ENCODE results near the gene UTY.

The UTY gene

GRCh38 chrY:13381110-13381683, 98.6 kb downstream of the UTY start:
- Histone ChIP-seq H3K27me3 (ENCODE audit: control insufficient read depth, insufficient read depth, low read length) (no peaks in the 10 kb centered on the region), H3K36me3 (ENCODE audit: insufficient read depth, low read length) (no peaks in the 10 kb centered on the region), H3K4me1 (ENCODE audit: control insufficient read depth, insufficient read depth, low read length) (no peaks in the 10 kb centered on the region), H3K4me3 (ENCODE audit: low read length) (no peak overlapping the region), H3K9me3 (replicated peaks; ENCODE audit: low read length) (no peaks in the 10 kb centered on the region), H3K9ac (ENCODE audit: low read depth, low read length) (no peak overlapping the region), H3K4me2 (ENCODE audit: low read length) (no peak overlapping the region)

DNA sequence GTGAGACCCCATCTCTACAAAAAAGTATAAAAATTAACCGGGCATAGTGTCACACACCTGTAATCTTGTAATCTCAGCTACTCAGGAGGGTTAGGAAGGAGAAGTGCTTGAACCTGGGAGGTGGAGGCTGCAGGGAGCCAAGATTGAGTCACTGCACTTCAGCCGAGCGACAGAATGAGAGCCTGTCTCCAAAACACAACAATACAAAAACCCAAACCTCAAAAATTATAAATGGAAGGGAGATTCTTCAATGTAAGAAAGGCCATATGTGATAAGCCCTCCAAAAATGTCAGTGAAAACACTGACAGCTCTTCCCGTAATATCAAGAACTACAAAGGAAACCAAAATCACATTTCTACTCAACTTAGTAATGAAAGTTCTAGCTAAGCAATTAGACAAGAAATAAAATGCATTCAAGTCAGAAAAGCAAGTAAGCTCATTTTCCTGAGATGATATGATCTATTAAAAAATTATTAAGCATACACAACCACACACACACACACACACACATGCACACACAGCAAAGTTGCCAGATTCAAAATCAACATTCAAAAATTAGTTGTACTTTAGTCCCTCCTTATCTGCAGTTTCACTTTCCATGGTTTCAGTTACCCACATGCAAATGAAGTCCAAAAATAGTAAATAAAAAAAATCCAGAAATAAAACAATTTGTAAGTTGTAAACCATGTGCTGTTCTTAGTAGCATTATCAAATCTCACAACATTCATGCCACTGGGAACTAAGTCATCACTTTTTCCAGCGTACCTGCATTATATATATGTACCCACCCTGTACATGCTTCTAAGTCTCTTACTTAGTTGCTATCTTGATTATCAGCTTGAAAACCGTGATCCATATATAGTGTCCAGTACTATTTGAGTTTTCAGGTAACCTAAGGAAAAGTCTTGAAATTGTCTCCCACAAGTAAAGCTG, 108.7 kb downstream of the UTY start:
- Histone ChIP-seq H3K4me3 (ENCODE audit: low read length) (no peak overlapping the region), H3K4me2 (ENCODE audit: low read length) (no peak overlapping the region), H3K9me3 (replicated peaks; ENCODE audit: low read length) (no peaks in the 10 kb centered on the region), H3K9ac (ENCODE audit: low read depth, low read length) (no peak overlapping the region), H3K27me3 (ENCODE audit: control insufficient read depth, insufficient read depth, low read length) (no peaks in the 10 kb centered on the region), H3K36me3 (ENCODE audit: insufficient read depth, low read length) (no peaks in the 10 kb centered on the region), H3K4me1 (ENCODE audit: control insufficient read depth, insufficient read depth, low read length) (no peaks in the 10 kb centered on the region)

DNA sequence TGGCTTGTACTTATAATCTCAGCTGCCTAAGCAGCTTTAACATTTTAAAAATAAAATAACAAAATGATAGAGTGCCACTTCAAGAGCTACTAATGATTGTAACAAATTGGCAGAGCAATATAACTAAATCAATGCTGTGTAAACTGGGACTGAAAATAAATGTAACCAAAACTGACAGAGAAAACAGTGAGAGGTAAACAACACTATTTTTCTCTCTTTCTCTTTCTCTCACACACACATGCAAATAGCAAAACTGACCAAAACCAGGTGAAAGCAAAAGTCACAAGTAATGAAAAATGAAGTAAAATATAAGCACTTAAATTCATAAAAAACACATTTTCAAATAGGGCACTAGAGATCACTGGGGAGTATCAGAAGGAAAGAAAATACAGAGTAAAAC, 109.6 kb downstream of the UTY start:
- Histone ChIP-seq H3K4me1 (ENCODE audit: control insufficient read depth, insufficient read depth, low read length) (no peaks in the 10 kb centered on the region), H3K27me3 (ENCODE audit: control insufficient read depth, insufficient read depth, low read length) (no peaks in the 10 kb centered on the region), H3K9ac (ENCODE audit: low read depth, low read length) (no peak overlapping the region), H3K36me3 (ENCODE audit: insufficient read depth, low read length) (no peaks in the 10 kb centered on the region), H3K9me3 (replicated peaks; ENCODE audit: low read length) (no peaks in the 10 kb centered on the region), H3K4me2 (ENCODE audit: low read length) (no peak overlapping the region), H3K4me3 (ENCODE audit: low read length) (no peak overlapping the region)

DNA sequence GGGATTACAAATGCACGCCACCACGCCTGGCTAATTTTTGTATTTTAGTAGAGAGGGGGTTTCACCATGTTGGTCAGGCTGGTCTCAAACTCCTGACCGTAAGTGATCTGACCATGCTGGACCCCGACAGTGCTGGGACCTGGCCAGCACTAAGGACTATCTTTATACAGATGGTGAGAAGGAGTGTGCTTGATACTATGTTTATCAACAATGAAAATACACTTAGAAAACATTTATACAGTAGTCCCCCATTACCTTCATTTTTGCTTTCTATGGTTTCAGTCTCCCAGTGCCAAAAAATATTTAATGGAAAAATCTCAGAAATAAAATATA, 111.4 kb downstream of the UTY start:
- Histone ChIP-seq H3K36me3 (ENCODE audit: insufficient read depth, low read length) (no peaks in the 10 kb centered on the region), H3K27me3 (ENCODE audit: control insufficient read depth, insufficient read depth, low read length) (no peaks in the 10 kb centered on the region), H3K9ac (ENCODE audit: low read depth, low read length) (no peak overlapping the region), H3K4me1 (ENCODE audit: control insufficient read depth, insufficient read depth, low read length) (no peaks in the 10 kb centered on the region), H3K4me2 (ENCODE audit: low read length) (no peak overlapping the region), H3K9me3 (replicated peaks; ENCODE audit: low read length) (no peaks in the 10 kb centered on the region), H3K4me3 (ENCODE audit: low read length) (no peak overlapping the region)

GRCh38 chrY:13363641-13364040, 116.2 kb downstream of the UTY start:
- Histone ChIP-seq H3K9me3 (replicated peaks; ENCODE audit: low read length) (no peaks in the 10 kb centered on the region), H3K4me1 (ENCODE audit: control insufficient read depth, insufficient read depth, low read length) (no peaks in the 10 kb centered on the region), H3K4me2 (ENCODE audit: low read length) (no peak overlapping the region), H3K27me3 (ENCODE audit: control insufficient read depth, insufficient read depth, low read length) (no peaks in the 10 kb centered on the region), H3K9ac (ENCODE audit: low read depth, low read length) (no peak overlapping the region), H3K36me3 (ENCODE audit: insufficient read depth, low read length) (no peaks in the 10 kb centered on the region), H3K4me3 (ENCODE audit: low read length) (no peak overlapping the region)

DNA sequence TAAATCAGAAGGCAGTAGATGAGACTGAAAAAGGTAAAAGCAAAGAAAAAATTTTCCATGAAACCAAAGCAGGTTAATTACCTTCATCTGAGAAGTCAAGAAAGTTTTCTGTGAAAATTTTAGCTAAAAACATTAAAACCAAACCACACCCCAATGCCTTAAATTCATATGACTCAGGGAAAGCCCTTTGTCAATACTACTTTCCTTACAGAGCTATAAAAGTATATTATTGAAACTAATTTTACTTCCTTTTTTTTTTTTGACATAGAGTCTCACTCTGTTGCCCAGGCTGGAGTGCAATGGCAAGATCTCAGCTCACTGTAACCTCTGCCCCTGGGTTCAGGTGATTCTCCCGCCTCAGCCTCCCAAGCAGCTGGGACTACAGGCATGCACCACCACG, 117.2 kb downstream of the UTY start:
- no peak overlapping the region for H3K4me2 ChIP-seq (ENCODE audit: low read length)
- H3K4me3 ChIP-seq (ENCODE audit: low read length) = no peak overlapping the region
- H3K9me3 ChIP-seq (replicated peaks; ENCODE audit: low read length) = no peaks in the 10 kb centered on the region
- no peaks in the 10 kb centered on the region for H3K27me3 ChIP-seq (ENCODE audit: control insufficient read depth, insufficient read depth, low read length)
- H3K36me3 ChIP-seq (ENCODE audit: insufficient read depth, low read length) = no peaks in the 10 kb centered on the region
- H3K4me1 ChIP-seq (ENCODE audit: control insufficient read depth, insufficient read depth, low read length) = no peaks in the 10 kb centered on the region
- no peak overlapping the region for H3K9ac ChIP-seq (ENCODE audit: low read depth, low read length)

DNA sequence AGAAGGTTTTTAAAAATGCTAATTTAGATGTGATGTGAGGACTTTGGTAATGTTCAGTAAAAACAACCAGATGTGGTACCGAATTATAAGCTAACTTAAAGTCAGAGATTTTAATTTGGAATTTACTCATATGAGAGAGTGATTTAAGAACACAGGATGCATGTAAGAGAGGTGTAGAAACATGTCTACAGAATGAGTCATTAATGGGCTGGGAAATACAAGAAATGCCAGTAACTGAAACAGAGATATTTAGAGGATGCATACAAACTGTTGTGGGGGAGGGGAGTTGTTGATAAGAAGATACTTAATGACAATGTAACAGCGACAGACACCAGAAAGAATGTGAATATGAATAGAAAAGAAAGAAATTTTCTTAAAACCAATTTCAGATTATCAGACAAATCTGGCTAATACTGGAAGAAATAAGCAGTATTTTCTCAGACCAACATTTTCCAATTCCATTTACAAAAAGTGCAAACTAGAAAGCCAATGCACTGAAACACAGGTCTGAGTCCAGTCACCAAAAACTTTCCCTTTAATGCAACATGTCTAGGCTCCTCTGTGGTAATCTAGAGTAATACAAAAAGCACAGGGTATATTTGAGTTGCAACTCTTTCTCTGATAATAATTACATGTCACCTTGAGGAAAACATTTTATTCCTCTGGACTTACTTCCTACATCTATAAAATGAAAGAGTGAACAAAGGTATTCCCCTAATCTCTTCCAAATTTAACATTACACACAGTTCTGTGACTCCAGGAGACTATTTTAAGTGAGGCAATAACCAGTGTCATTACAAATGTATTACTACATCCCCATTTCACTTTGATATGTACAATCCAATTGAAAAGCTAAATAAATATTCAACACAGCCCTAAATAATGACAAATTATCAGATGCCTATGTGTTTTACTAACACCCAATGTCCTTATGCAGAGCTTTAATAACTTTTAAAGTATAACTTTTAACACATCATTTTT, 117.9 kb downstream of the UTY start:
- Histone ChIP-seq H3K4me1 (ENCODE audit: control insufficient read depth, insufficient read depth, low read length) (no peaks in the 10 kb centered on the region), H3K36me3 (ENCODE audit: insufficient read depth, low read length) (no peaks in the 10 kb centered on the region), H3K9me3 (replicated peaks; ENCODE audit: low read length) (no peaks in the 10 kb centered on the region), H3K27me3 (ENCODE audit: control insufficient read depth, insufficient read depth, low read length) (no peaks in the 10 kb centered on the region), H3K9ac (ENCODE audit: low read depth, low read length) (no peak overlapping the region), H3K4me3 (ENCODE audit: low read length) (no peak overlapping the region), H3K4me2 (ENCODE audit: low read length) (no peak overlapping the region)

DNA sequence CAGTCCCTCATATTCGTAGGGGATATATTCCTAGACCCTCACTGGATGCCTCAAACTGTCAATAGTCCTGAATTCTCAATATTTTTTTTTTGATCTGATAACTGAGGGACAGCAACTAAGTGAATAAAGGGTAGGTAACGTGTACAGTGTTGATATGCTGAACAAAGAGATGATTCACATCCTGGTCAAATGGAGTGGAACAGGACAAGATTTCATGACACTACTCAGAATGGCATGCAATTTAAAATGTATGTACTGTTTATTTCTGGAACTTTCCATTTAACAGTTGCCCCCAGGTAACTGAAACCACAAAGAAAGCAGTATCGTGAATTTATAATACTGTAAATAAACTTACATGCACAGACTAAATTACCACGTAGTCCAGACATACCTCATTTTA, 128.4 kb downstream of the UTY start:
- no peak overlapping the region for H3K4me3 ChIP-seq (ENCODE audit: low read length)
- H3K9me3 ChIP-seq (replicated peaks; ENCODE audit: low read length) = no peaks in the 10 kb centered on the region
- H3K4me1 ChIP-seq (ENCODE audit: control insufficient read depth, insufficient read depth, low read length) = no peaks in the 10 kb centered on the region
- H3K9ac ChIP-seq (ENCODE audit: low read depth, low read length) = no peak overlapping the region
- no peaks in the 10 kb centered on the region for H3K36me3 ChIP-seq (ENCODE audit: insufficient read depth, low read length)
- no peak overlapping the region for H3K4me2 ChIP-seq (ENCODE audit: low read length)
- no peaks in the 10 kb centered on the region for H3K27me3 ChIP-seq (ENCODE audit: control insufficient read depth, insufficient read depth, low read length)

DNA sequence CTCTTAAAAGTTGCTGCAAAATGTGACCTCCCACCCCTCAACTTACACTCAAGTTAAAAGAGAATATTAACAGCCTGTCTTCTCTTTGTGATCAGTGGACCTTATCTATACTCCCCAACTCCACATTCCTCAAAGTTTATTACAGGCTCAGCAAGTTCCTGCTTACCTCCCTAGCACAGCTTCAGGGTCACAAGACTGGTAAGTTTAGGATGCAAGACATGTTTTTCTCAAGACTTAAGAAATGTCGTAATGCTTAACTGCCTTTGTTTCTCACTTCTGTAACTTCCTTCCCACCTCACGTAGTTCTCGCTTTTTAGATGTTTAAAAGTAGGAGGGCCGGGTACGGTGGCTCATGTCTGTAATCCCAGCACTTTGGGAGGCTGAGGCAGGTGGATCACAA, 132.7 kb downstream of the UTY start:
- H3K4me2 ChIP-seq (ENCODE audit: low read length) = no peak overlapping the region
- no peaks in the 10 kb centered on the region for H3K36me3 ChIP-seq (ENCODE audit: insufficient read depth, low read length)
- no peak overlapping the region for H3K4me3 ChIP-seq (ENCODE audit: low read length)
- no peaks in the 10 kb centered on the region for H3K4me1 ChIP-seq (ENCODE audit: control insufficient read depth, insufficient read depth, low read length)
- H3K9me3 ChIP-seq (replicated peaks; ENCODE audit: low read length) = no peaks in the 10 kb centered on the region
- H3K27me3 ChIP-seq (ENCODE audit: control insufficient read depth, insufficient read depth, low read length) = no peaks in the 10 kb centered on the region
- H3K9ac ChIP-seq (ENCODE audit: low read depth, low read length) = no peak overlapping the region

GRCh38 chrY:13345549-13345948, 134.3 kb downstream of the UTY start:
- Histone ChIP-seq H3K27me3 (ENCODE audit: control insufficient read depth, insufficient read depth, low read length) (no peaks in the 10 kb centered on the region), H3K4me1 (ENCODE audit: control insufficient read depth, insufficient read depth, low read length) (no peaks in the 10 kb centered on the region)

DNA sequence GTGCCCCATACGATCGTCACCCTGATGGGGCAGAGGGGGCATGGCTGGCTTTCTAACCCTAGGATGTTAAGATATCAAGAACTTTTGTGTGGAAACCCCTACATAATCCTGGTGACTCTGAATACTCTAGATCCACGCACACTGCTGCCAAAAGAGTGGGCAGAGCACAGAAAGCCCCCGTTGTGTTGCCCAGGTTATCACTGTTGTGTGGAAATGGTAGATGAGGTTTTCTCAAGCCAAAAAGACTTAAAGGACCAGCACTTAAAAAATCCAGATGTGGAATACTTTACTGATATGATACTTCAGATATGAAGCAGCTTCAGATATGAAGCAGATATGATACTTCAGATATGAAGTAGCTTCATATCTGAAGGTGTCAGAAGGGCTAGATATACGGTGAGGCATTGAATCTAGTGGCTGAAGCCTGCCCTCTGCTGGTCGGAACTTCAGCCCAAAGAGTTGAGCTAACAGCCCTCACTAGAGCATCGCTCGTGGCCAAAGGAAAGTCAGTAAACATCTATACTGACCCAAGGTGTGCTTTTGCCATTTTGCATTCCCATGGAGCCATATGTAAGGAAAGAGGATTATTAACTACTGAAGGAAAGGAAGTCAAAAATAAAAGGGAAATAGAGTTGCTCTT, 136.4 kb downstream of the UTY start:
- H3K4me1 ChIP-seq (ENCODE audit: control insufficient read depth, insufficient read depth, low read length) = no peaks in the 10 kb centered on the region
- H3K9ac ChIP-seq (ENCODE audit: low read depth, low read length) = no peak overlapping the region
- H3K4me2 ChIP-seq (ENCODE audit: low read length) = no peak overlapping the region
- no peaks in the 10 kb centered on the region for H3K27me3 ChIP-seq (ENCODE audit: control insufficient read depth, insufficient read depth, low read length)
- no peak overlapping the region for H3K4me3 ChIP-seq (ENCODE audit: low read length)
- H3K36me3 ChIP-seq (ENCODE audit: insufficient read depth, low read length) = no peaks in the 10 kb centered on the region
- H3K9me3 ChIP-seq (replicated peaks; ENCODE audit: low read length) = no peaks in the 10 kb centered on the region

More at GRCh38 chrY:13345549-13345948, 134.3 kb downstream of the UTY start:
- Histone ChIP-seq H3K36me3 (ENCODE audit: insufficient read depth, low read length) (no peaks in the 10 kb centered on the region), H3K9me3 (replicated peaks; ENCODE audit: low read length) (no peaks in the 10 kb centered on the region), H3K4me2 (ENCODE audit: low read length) (no peak overlapping the region), H3K4me3 (ENCODE audit: low read length) (no peak overlapping the region), H3K9ac (ENCODE audit: low read depth, low read length) (no peak overlapping the region)
